ENCODE data around the gene KCNN1.
"Not testable (repeated sequence)": the region's sequence is repeated elsewhere in the genome, so short reads cannot be mapped to it uniquely, and the experiment has no call there.

The KCNN1 gene

DNA sequence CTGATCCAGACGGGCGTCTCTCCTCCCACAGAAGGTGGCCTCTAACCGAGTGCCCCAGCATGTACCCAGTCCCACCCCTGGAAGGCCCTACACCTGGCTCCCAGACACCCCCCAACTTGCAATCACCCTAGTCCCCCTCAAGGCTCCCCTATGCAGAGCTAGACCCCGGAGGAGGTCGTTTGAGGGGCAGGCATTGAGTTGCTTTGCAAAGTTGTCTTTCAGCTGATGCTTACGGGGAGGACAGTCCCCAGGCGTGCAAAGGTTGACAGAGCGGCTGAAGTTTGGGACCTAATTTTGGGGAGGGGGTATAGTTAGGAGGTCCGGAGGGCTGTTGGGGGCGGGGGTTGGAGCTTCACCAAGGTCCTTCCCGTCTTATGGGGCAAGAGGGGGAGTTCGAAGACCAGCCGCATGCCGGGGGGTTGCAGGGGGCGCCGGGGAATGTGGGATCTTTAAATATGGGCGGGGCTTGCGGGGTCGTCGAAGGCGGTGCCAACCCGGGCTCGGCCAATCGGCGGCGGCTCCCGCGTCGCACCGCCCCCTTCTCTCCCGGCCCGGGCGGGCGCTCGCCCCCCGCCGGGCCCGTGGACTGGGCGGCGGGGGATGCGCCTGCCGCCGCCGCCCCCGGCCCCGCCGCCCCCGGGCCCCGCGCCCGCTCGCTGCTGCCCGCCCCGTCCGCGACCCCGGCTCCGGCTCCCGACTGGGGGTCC lies at the start of gene KCNN1:
TSS of gene KCNN1 (plus strand) at position 558 of the 707 bp plus-strand sequence. CDS start 6,782 bp downstream, outside the sequence.
- no peak for FAIRE-seq

- FAIRE-seq = not testable (repeated sequence)
Observed at GRCh38 chr19:17918151-17918550, 48.8 kb upstream of the KCNN1 start.

DNA sequence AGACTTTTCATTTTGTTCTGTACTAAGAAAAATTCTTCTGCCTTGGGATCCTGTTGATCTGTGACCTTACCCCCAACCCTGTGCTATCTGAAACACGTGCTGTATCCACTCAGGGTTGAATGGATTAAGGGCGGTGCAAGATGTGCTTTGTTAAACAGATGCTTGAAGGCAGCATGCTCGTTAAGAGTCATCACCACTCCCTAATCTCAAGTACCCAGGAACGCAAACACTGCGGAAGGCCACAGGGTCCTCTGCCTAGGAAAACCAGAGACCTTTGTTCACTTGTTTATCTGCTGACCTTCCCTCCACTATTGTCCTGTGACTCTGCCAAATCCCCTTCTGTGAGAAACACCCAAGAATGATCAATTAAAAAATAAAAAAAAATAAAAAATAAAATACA lies 47.8 kb upstream of the KCNN1 start:
- not testable (repeated sequence) for FAIRE-seq

DNA sequence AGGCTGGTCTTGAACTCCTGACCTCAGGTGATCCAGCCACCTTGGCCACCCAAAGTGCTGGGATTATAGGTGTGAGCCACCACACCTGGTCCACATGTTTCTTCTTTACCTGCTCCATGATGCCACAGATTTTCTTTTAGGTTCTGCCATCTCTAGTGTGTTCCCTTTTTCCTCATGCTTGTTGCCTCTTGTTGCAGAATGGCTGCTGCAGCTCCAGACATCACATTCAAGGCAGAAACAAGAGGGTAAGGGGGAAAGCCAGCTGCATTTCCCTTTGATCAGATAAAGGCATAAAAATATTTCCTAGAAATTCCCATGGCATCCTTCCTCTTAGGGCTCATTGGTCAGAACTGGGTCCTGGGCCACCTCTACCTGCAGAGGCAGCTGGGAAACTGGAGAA lies 46.4 kb upstream of the KCNN1 start:
- no peak for FAIRE-seq

GRCh38 chr19:17922138-17922537 lies 44.8 kb upstream of the KCNN1 start:
- no peak for FAIRE-seq

- no peak for FAIRE-seq
Observed at GRCh38 chr19:17926044-17926443, 40.9 kb upstream of the KCNN1 start.

DNA sequence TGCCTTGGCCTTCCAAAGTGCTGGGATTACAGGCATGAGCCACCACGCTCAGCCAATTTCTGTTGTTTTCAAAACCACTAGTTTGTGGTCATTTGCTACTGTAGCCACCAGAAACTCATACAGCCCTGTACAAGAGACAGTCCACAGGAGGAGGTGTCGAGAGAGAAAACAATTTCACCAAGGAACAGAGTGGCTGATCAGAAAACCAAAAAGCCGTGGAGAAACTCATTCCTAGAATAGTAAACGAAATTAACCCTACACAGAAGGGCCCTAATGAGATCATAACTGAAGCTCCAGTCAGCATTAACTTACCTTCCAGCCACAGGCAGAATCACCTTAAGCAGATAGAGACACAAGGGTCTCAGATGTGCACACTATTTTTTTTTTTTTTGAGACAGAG lies 37.9 kb upstream of the KCNN1 start:
- FAIRE-seq = no peak

- FAIRE-seq = no peak
Observed at GRCh38 chr19:17931532-17932191, 35.2 kb upstream of the KCNN1 start.

DNA sequence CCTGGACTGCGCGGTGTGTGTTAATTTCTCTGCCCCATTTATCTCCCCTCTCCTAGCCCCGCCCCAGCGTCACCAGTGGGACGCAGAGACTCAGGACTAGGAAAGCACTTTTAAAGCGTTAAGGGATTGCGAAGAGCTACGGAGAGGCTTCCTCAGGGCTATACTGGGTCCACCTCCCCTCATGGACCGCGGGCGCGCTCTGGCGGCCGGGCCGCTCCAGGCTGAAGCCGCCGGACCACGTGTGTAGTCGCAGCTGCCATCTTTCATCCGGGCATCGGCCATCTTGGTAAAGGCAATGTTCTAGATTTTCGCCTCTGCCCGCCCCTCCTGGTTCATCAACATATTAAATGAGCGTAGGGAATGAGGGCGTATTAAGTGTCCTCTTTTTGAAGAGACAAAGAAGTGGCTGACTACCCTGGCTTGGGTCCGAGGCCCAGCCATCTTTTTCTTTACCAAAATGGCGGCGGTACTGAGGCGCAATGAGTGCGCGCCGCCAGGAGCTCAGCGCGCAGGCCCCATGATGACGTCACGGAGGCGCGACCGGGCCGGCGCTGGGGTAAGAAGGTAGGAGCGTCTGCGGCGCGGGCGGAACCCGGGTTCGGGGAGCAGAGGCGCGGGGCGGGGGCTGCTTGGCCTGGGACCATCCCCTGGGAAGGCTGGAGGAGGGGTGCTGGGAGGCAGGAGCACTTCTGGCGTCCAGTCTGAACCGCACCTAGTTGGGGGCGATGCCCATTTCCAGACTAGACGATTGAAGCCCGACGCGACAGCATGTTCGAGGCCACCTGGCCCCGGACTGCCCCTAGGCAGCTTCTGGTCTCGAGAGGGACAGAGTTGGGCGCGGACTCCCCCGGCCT lies 34.2 kb upstream of the KCNN1 start, which contains the start of gene CCDC124:
TSS of gene CCDC124 (plus strand) at position 531 of the 854 bp plus-strand sequence. CDS start 3,406 bp downstream, outside the sequence.
- no peak for FAIRE-seq

DNA sequence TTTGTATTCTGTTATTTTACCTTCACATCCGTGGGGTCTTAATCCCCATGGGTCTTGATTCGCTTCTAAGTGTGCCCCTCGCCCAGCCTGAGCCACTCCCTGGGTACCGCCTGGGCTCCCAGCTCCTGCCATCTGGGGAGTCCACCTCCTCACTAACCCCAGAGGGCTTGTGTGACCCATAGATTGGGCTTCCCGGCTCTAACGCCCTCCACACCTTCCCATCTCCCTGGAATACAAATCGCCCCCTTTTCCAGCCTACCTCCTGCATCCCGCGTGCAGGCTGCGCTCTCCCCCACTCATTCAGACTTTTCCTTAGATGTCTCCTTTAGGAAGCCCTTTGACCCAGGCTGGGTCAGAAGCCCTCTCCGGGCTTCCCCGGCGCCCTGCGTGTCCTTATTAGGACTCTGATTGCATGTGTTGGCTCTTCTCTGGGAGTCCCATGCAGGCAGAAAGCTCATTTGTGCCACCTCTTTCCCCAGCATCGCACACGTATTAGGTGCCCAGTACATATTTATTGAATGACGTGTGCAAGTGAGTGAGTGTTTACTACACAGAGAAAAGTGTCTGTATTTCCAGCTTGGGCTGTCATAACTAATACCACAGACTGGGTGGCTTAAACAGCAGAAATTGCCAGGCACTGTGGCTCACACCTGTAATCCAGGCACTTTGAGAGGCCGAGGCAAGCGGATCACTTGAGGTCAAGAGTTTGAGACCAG lies 33.3 kb upstream of the KCNN1 start:
- FAIRE-seq = no peak

DNA sequence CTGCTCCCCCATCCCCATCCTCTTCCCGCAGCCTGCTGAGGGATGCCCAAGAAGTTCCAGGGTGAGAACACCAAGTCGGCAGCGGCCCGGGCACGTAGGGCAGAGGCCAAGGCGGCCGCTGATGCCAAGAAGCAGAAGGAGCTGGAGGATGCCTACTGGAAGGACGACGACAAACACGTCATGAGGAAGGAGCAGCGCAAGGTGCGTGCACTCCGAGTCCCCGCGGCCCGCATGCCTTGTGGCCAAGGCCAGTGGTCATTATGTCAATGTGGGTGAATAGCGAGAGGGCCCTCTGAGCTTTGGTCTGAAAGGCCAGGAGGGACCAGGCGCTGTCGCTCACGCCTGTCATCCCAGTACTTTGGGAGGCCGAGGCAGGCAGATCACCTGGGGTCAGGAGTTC lies 30.5 kb upstream of the KCNN1 start:
- no peak for FAIRE-seq

- no peak for FAIRE-seq
Observed at GRCh38 chr19:17937371-17937900, 29.5 kb upstream of the KCNN1 start.

DNA sequence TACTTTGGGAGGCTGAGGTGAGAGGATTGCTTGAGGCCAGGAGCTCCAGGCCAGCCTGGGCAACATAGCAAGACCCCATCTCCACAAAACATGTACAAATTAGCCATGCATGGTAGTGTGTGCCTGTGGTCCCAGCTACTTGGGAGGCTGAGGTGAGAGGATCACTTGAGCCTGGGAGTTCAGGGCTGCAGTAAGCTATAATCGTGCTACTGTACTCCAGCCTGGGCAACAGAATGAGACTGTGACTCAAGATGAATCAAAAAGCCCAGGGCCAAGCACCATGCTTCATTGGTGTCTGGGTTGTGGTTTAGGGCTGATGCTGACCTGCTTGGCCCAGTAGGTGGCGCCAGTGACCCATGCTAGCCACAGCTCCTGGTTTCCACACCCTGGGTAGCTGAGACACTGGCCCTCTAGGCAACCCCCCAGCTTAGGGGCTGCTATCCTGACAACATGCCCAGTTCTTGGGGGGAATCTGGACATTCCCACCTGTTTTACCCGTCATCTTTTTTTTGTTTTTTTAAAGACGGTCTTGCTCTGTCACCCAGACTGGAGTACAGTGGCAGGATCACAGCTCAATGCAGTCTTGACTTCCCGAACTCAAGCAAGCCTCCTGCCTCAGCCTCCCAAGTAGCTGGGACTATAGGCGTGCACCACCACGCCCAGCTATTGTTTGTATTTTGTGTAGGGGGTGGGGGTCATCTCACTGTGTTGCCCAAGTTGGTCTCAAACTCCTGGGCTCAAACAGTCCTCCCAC lies 28.6 kb upstream of the KCNN1 start:
- no peak for FAIRE-seq

DNA sequence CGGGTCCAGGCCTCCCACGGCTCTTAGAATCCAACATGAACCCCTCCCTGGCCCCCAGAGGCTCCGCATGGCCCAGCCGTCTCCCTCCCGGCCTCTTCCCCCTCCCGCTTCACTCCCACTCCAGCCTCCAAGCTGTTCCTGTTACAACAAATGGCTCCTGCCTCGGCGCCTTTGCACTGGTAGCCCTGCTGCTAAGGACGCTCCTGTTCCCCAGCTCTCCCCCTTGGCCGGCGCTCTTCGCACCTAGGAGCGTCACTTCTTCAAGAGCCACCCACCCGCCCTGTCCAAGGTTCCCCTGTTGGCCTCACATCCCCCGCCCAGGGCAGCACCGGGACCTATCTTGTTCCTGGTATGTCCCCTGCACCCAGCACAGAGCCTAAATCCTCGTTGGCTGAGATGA lies 24.7 kb upstream of the KCNN1 start:
- FAIRE-seq = no peak

- FAIRE-seq = no peak
Observed at GRCh38 chr19:17942582-17943273, 24.2 kb upstream of the KCNN1 start.

- no peak for FAIRE-seq
Observed at GRCh38 chr19:17943274-17944221, 23.4 kb upstream of the KCNN1 start.

DNA sequence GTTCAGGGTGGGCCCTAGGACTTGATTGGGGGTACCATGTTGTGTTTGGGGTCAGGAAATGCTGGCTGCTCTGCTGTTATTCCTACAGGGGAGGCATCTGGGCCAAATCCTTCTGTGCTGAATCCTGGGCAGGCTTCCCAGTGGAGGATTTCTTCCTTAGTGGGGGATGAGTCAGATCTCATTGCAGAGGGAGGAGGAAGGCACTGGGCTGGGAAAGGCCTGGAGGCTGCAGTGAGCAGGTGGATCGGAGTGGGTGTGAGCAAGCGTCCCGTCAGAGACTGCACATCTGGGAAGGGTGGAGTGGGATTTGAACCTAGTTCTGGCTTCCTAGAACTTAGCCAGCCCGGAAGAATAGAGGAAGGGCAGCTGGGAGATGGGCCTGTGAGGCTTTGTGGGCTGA lies 22.6 kb upstream of the KCNN1 start:
- no peak for FAIRE-seq

- FAIRE-seq = no peak
Observed at GRCh38 chr19:17946965-17947784, 19.7 kb upstream of the KCNN1 start.
